Activated CD4-positive, alpha-beta T cell treated with anti-CD3 and anti-CD28 coated beads, Interleukin-2, amount 10 ng/mL, durations not matched to agents 24 days and 14 days (primary cell): ENCODE measurements around the gene SMIM33. TPM values are rescaled to one million over a fixed set of nuclear protein-coding genes. Genes with fewer than 3 reads are reported as not detected.
"Not testable (repeated sequence)": the region's sequence is repeated elsewhere in the genome, so short reads cannot be mapped to it uniquely, and the experiment has no call there.

Experiments used
- DNase-seq: peaks from one replicate; pipeline ENCODE4 v3.0.0; 2022
- H3K27ac Mint-ChIP-seq: one replicate; pipeline ENCODE4 v1.8.0; 2022; ENCODE audit warnings: mild to moderate bottlenecking, mixed read lengths
- H3K27me3 Mint-ChIP-seq: one replicate; pipeline ENCODE4 v1.8.0; 2022; ENCODE audit warnings: mixed read lengths
- H3K36me3 Mint-ChIP-seq: one replicate; pipeline ENCODE4 v1.8.0; 2022; ENCODE audit warnings: low read depth, mild to moderate bottlenecking, mixed read lengths
- H3K4me1 Mint-ChIP-seq: one replicate; pipeline ENCODE4 v1.8.0; 2021; ENCODE audit warnings: mixed read lengths
- H3K4me3 Mint-ChIP-seq: one replicate; pipeline ENCODE4 v1.8.0; 2022; ENCODE audit warnings: mild to moderate bottlenecking, moderate library complexity, mixed read lengths
- H3K9me3 Mint-ChIP-seq: one replicate; pipeline ENCODE4 v1.8.0; 2021; ENCODE audit warnings: mixed read lengths
- intact Hi-C: fragments of 100-400 bp; cut with micrococcal nuclease; formaldehyde crosslinking; loops from one replicate; pipeline ENCODE4 v1.15.1; 2023
- total RNA-seq: library from RNA; stranded (reverse); gene quantifications from 2 replicates; pipeline ENCODE4 v1.2.3, GENCODE V29; 2022

Gene SMIM33
- total RNA-seq, 1 donor from 2014 or later, result 0.37 TPM

DNA sequence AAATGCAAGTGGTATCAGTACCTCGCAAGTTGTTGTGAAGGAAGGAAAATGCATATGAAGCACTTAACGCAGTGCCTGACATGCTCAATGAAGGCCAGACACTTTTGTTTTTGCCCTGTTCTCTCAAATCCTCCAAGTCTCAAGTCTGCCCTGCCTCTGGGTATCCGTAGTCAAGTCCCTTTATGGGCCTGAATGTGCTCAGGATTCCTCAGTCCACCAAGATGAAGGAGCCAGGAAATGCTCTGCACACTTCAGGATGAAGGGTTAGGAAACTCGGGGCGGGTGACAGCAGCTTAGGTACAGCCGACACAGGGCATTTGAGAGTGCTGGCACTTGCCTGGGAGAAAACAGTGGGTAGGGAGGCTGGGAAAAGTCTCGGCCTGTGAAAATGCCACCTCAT, 9.6 kb upstream of the SMIM33 start:
- no peak for DNase-seq
- H3K27ac Mint-ChIP-seq, result peak overlapping the region; percentile 94

DNA sequence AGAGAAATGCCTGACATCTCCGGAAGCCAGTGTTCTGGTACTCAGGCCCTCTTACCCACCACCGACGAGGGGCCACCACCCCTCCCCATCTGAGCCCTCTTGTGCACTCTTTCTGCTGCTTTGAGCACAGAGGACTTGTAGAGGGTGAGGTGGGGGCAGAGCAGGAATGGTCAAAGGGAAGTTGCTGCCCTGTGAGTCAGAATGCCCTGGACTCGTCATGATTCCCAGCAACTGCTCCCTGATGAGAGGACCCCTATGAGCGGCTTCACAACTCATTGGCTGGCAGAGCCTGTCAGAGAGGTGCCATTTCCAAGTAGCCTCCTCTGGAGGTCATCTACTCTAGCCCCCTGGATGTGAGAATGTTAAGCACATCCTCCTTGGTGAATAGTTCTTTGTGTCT, 9.1 kb upstream of the SMIM33 start:
- no peaks in the 10 kb centered on the region for H3K9me3 Mint-ChIP-seq
- no peaks in the 10 kb centered on the region for H3K36me3 Mint-ChIP-seq
- no peak overlapping the region for H3K4me3 Mint-ChIP-seq
- peak overlapping the region; percentile 25 for H3K27ac Mint-ChIP-seq
- intact Hi-C loops, result no loop called here
- H3K4me1 Mint-ChIP-seq, result peaks cover 38% of the 10 kb centered on the region
- no peaks in the 10 kb centered on the region for H3K27me3 Mint-ChIP-seq
- no peak for DNase-seq

More for the DNA sequence above, 9.6 kb upstream of the SMIM33 start:
- Mint-ChIP-seq H3K36me3 (no peaks in the 10 kb centered on the region), H3K4me1 (peaks cover 44% of the 10 kb centered on the region), H3K9me3 (no peaks in the 10 kb centered on the region), H3K27me3 (no peaks in the 10 kb centered on the region), H3K4me3 (no peak overlapping the region)
- intact Hi-C loops, result no loop called here

- Mint-ChIP-seq H3K4me1 (peaks cover 30% of the 10 kb centered on the region), H3K27ac (peak within 1 kb of the TSS; percentile 25), H3K4me3 (no peak within 1 kb of the TSS), H3K27me3 (no peaks in the 10 kb centered on the region), H3K9me3 (no peaks in the 10 kb centered on the region), H3K36me3 (no peaks in the 10 kb centered on the region)
- intact Hi-C loops, result no loop called here
- no peak for DNase-seq
These were observed 8.1 kb upstream of the SMIM33 start, which contains the start of gene ECSCR for GRCh38 chr5:139462586-139463276. ECSCR (minus strand) TSS chr5:139462743; CDS start chr5:139462670, 73 bp downstream.

DNA sequence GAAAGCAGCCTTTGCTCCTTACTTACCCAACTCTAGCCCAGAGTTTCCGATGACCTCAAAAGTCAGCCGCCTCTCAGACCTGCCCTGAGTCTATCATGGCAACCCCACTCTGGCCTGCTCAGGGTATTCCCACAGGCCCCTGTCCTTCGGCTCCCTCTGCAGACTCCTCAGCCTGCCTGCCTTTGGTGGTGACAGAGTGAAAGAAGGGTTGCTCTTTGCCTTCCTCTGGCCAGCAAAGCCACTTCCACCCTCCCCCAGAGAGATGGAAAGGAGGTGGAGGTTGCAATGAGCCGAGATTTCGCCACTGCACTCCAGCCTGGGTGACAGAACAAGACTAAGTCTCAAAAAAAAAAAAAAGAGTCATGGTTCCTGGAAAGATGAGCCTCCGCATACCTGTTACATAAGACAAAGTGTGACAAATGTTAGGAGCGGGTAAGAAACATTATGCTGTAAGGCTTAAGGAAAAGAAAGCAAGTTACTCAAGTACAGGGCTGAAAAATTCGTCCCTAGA, 2.3 kb upstream of the SMIM33 start:
- peaks cover 45% of the 10 kb centered on the region for H3K4me1 Mint-ChIP-seq
- DNase-seq, result peak; percentile 78

GRCh38 chr5:139472386-139473030, 1.7 kb downstream of the SMIM33 start:
- intact Hi-C loops, result loop anchor here (1.0 kb wide), 2 partner anchors 9 to 33 kb away; partner anchors contain the start of gene DNAJC18
- H3K4me3 Mint-ChIP-seq, result peak overlapping the region; percentile 84
- H3K27ac Mint-ChIP-seq, result peak overlapping the region; percentile 93
- H3K4me1 Mint-ChIP-seq, result peaks cover 76% of the 10 kb centered on the region
- no peaks in the 10 kb centered on the region for H3K27me3 Mint-ChIP-seq
- no peak for DNase-seq
- no peaks in the 10 kb centered on the region for H3K9me3 Mint-ChIP-seq
- peaks cover 29% of the 10 kb centered on the region for H3K36me3 Mint-ChIP-seq

More for the DNA sequence above, 2.3 kb upstream of the SMIM33 start:
- Mint-ChIP-seq H3K36me3 (no peaks in the 10 kb centered on the region), H3K9me3 (no peaks in the 10 kb centered on the region), H3K27ac (peak overlapping the region; percentile 75), H3K4me3 (peak overlapping the region; percentile 41), H3K27me3 (no peaks in the 10 kb centered on the region)
- intact Hi-C loops, result loop anchor here (1.0 kb wide), 1 partner anchor 9 kb away; no protein-coding TSS in a partner anchor

DNA sequence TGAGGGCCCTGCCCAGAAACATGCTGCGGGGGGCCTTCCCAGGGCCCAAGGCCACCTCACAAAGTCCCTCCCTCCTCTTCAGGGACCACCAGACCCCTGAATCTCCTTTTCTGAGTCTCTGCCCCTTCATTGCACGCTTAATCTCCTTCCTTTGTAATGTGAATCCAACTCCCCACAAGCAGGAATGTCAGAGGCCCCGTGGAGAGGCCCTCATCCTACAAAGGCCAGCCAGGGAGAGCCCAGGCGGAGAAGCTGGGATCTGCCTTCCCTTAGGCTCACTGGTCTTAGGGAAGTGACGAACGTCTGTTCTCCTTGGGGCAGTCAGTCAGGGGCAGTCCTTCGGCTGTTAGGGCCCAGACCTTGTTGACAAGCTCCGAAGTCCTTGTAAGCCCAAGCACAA, 2.3 kb downstream of the SMIM33 start:
- H3K27me3 Mint-ChIP-seq, result no peaks in the 10 kb centered on the region
- peaks cover 33% of the 10 kb centered on the region for H3K36me3 Mint-ChIP-seq
- peaks cover 79% of the 10 kb centered on the region for H3K4me1 Mint-ChIP-seq
- no peak overlapping the region for H3K27ac Mint-ChIP-seq
- H3K4me3 Mint-ChIP-seq, result no peak overlapping the region
- no peaks in the 10 kb centered on the region for H3K9me3 Mint-ChIP-seq
- intact Hi-C loops, result no loop called here
- peak; percentile 55 for DNase-seq

- DNase-seq, result no peak
- peak overlapping the region; percentile 72 for H3K27ac Mint-ChIP-seq
- peaks cover 77% of the 10 kb centered on the region for H3K4me1 Mint-ChIP-seq
- intact Hi-C loops, result no loop called here
- peak overlapping the region; percentile 1 for H3K4me3 Mint-ChIP-seq
- H3K9me3 Mint-ChIP-seq, result no peaks in the 10 kb centered on the region
- H3K36me3 Mint-ChIP-seq, result peaks cover 38% of the 10 kb centered on the region
- no peaks in the 10 kb centered on the region for H3K27me3 Mint-ChIP-seq
These were observed 2.8 kb downstream of the SMIM33 start for GRCh38 chr5:139473565-139473964.

DNA sequence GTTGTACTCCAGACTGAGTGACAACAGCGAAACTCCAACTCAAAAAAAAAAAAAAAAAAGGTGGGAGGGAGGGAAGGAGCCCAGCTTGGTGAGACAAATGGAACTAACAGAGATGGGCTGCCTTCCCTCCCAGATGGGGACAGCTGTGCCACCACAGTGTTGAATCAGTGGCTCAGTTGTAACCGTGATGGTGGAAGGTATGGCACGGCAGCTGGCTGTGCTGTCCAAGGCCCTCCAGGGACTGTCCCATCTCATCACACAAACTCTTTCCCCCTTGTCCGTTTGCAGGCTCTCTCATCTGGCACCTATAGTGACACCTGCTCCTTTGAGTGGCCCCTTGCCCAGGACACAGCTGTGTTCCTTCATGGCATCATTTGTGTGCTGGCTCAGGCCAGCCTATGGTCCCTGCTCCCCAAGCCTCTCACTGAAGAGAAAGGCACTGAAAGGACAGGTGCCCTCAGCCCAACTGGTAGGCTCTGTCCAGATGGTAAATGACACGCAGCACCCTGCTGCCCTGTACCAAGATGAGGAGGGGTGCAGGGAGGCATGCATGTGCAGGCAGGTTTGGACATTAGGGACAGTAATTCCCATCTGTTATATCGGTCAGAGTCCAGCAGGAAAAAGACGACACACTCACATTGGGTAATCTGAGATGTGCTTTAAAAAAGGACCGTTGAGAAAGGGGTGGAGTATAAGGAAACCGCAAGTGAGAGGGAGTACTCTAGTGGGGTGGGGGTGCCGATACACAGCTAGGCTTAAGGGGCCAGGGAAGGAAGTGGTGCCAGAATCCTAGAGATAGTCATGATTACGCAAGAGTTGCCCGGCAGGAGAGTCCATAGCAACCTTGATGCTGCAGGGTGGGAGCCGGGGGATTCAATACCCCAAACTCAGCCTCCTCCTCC, 4.3 kb downstream of the SMIM33 start:
- Mint-ChIP-seq H3K4me3 (peak overlapping the region; percentile 78), H3K27me3 (no peaks in the 10 kb centered on the region), H3K27ac (peak overlapping the region; percentile 88), H3K36me3 (peaks cover 47% of the 10 kb centered on the region), H3K9me3 (no peaks in the 10 kb centered on the region), H3K4me1 (peaks cover 75% of the 10 kb centered on the region)
- peak; percentile 60 for DNase-seq
- intact Hi-C loops, result no loop called here

- intact Hi-C loops, result no loop called here
- no peaks in the 10 kb centered on the region for H3K9me3 Mint-ChIP-seq
- peak overlapping the region; percentile 78 for H3K4me3 Mint-ChIP-seq
- no peak for DNase-seq
- H3K4me1 Mint-ChIP-seq, result peaks cover 76% of the 10 kb centered on the region
- no peaks in the 10 kb centered on the region for H3K27me3 Mint-ChIP-seq
- H3K27ac Mint-ChIP-seq, result peak overlapping the region; percentile 88
- peaks cover 55% of the 10 kb centered on the region for H3K36me3 Mint-ChIP-seq
These were observed 5.2 kb downstream of the SMIM33 start for GRCh38 chr5:139475865-139476617.

DNA sequence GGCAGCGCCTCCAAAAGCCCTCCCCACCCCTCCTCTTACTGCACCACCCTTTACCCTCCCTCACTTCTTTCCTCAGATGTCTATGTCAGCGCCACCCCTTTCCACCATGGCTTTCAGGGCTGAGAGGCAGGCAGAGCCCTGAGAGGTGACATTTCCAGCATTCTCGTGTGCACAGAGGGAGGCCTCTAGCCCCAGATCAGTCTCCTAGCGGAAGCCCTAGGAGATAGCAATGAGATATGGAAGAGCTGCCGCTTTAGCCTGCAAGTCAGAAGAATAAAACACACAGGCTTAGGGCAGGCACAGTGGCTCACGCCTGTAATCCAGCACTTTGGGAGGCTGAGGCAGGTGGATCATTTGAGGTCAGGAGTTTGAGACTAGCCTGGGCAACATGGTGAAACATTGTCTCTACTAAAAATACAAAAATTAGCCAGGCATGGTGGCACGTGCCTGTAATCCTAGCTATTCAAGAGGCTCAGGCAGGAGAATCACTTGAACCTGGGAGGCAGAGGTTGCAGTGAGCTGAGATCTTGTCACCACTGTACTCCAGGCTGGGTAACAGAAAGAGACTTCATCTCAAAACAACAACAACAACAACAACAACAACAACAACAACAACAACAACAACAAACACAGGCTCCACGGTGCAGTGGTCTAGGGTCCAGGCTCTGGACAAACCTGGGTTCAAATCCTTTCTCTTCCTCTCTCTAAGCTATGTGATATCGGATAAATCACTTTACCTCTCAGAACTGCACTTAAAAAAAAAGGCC, 8.0 kb downstream of the SMIM33 start:
- Mint-ChIP-seq H3K36me3 (peaks cover 57% of the 10 kb centered on the region), H3K4me3 (peak overlapping the region; percentile 65), H3K27ac (peak overlapping the region; percentile 68), H3K4me1 (peaks cover 60% of the 10 kb centered on the region)
- DNase-seq, H3K27me3 Mint-ChIP-seq, H3K9me3 Mint-ChIP-seq, intact Hi-C loops: not testable (repeated sequence)

- Mint-ChIP-seq H3K4me1 (peaks cover 54% of the 10 kb centered on the region), H3K36me3 (peaks cover 54% of the 10 kb centered on the region)
- DNase-seq, H3K4me3 Mint-ChIP-seq, H3K27me3 Mint-ChIP-seq, H3K9me3 Mint-ChIP-seq, H3K27ac Mint-ChIP-seq: not testable (repeated sequence)
- intact Hi-C loops, result loop anchor here (2.0 to 5.0 kb wide), 2 partner anchors 17 to 38 kb away; no protein-coding TSS in a partner anchor
These were observed 8.9 kb downstream of the SMIM33 start for GRCh38 chr5:139479729-139480128.

GRCh38 chr5:139481122-139481533, 10.3 kb downstream of the SMIM33 start:
- H3K27ac Mint-ChIP-seq, result peak overlapping the region; percentile 96
- H3K4me1 Mint-ChIP-seq, result peaks cover 45% of the 10 kb centered on the region
- H3K27me3 Mint-ChIP-seq, result no peaks in the 10 kb centered on the region
- H3K36me3 Mint-ChIP-seq, result peaks cover 41% of the 10 kb centered on the region
- intact Hi-C loops, result loop anchor here (1.0 to 5.0 kb wide), 3 partner anchors 9 to 36 kb away; no protein-coding TSS in a partner anchor
- no peaks in the 10 kb centered on the region for H3K9me3 Mint-ChIP-seq
- DNase-seq, result peak; percentile 74
- H3K4me3 Mint-ChIP-seq, result peak overlapping the region; percentile 89
